Liver (tissue), 9 donors: ENCODE measurements around the gene VWA3A. TPM values are rescaled to one million over a fixed set of nuclear protein-coding genes. Genes with fewer than 3 reads are reported as not detected.

Source experiments
- DNase-seq: peaks from one replicate; pipeline ENCODE4 v3.0.0-alpha.2; 2017; ENCODE audit warnings: low spot score
- H3K27ac ChIP-seq, 2 donors: one replicate each; pipeline ENCODE4 v1.7.0; 2013; ENCODE audit warnings: inconsistent platforms in 2 of 2, low read length in 2 of 2, control low read depth in 1 of 2, low read depth in 1 of 2, mild to moderate bottlenecking in 1 of 2
- H3K27me3 ChIP-seq, 4 donors: one replicate each; pipeline versions ENCODE4 v1.6.1 to v1.7.0; 2013; ENCODE audit warnings: low read length in 3 of 4, inconsistent platforms in 1 of 4, mild to moderate bottlenecking in 1 of 4, moderate library complexity in 1 of 4; ENCODE audit not compliant: control insufficient read depth in 4 of 4, insufficient read depth in 4 of 4
- H3K36me3 ChIP-seq, 4 donors: one replicate each; pipeline versions ENCODE4 v1.6.1 to v1.7.0; 2013; ENCODE audit warnings: low read length in 3 of 4, mild to moderate bottlenecking in 3 of 4, low read depth in 1 of 4, moderate library complexity in 1 of 4; ENCODE audit not compliant: control insufficient read depth in 4 of 4, insufficient read depth in 3 of 4
- H3K4me1 ChIP-seq, 4 donors: one replicate each; pipeline versions ENCODE4 v1.6.1 to v1.7.0; 2013; ENCODE audit warnings: low read length in 3 of 4, mild to moderate bottlenecking in 3 of 4, moderate library complexity in 1 of 4; ENCODE audit not compliant: control insufficient read depth in 4 of 4, insufficient read depth in 4 of 4
- H3K4me3 ChIP-seq, 3 donors: one replicate each; pipeline versions ENCODE4 v1.6.1 to v1.7.0; 2013; ENCODE audit warnings: low read length in 3 of 3, control low read depth in 1 of 3, low read depth in 1 of 3, mild to moderate bottlenecking in 1 of 3
- H3K9ac ChIP-seq, 2 donors: one replicate each; pipeline ENCODE4 v1.7.0; 2013; ENCODE audit warnings: low read length in 2 of 2, mild to moderate bottlenecking in 2 of 2, moderate library complexity in 2 of 2, control low read depth in 1 of 2, low read depth in 1 of 2
- H3K9me3 ChIP-seq, 4 donors: one replicate each; pipeline versions ENCODE4 v1.6.1 to v1.7.0; 2013; ENCODE audit warnings: low read length in 3 of 4; ENCODE audit not compliant: control insufficient read depth in 4 of 4
- ATF3 ChIP-seq: IDR thresholded peaks from 2 replicates; pipeline ENCODE4 v1.6.1; 2016; ENCODE audit warnings: antibody characterized with exemption
- CTCF ChIP-seq: fragments of 150-350 bp; IDR thresholded peaks from 2 replicates; pipeline ENCODE4 v1.5.1; 2017; ENCODE audit warnings: improper control_type of control experiment, low read depth, low read length; ENCODE audit not compliant: missing input control
- FOXA1 ChIP-seq: IDR thresholded peaks from 2 replicates; pipeline ENCODE4 v1.6.1; 2016; ENCODE audit warnings: antibody characterized with exemption
- FOXA2 ChIP-seq: IDR thresholded peaks from 2 replicates; pipeline ENCODE4 v1.6.1; 2016; ENCODE audit warnings: antibody characterized with exemption
- GABPA ChIP-seq, 2 donors: IDR thresholded peaks in 1 of 2; conservative IDR thresholded peaks in 1 of 2; 2 replicates each; pipeline ENCODE4 v1.6.1; 2016; ENCODE audit warnings: antibody characterized with exemption in 2 of 2, mild to moderate bottlenecking in 1 of 2, moderate library complexity in 1 of 2
- HNF4A ChIP-seq, 2 donors: conservative IDR thresholded peaks; 2 replicates each; pipeline ENCODE4 v1.6.1; 2016; ENCODE audit warnings: antibody characterized with exemption in 2 of 2, mild to moderate bottlenecking in 2 of 2
- HNF4G ChIP-seq: IDR thresholded peaks from 2 replicates; pipeline ENCODE4 v1.6.1; 2016; ENCODE audit warnings: antibody characterized with exemption
- MAX ChIP-seq: IDR thresholded peaks from 2 replicates; pipeline ENCODE4 v1.6.1; 2016; ENCODE audit warnings: antibody characterized with exemption
- NR2F2 ChIP-seq: IDR thresholded peaks from 2 replicates; pipeline ENCODE4 v1.6.1; 2016; ENCODE audit warnings: antibody characterized with exemption
- RAD21 ChIP-seq, 2 donors: IDR thresholded peaks; 2 replicates each; pipeline ENCODE4 v1.6.1; 2016; ENCODE audit warnings: antibody characterized with exemption in 2 of 2, mild to moderate bottlenecking in 2 of 2
- SP1 ChIP-seq: IDR thresholded peaks from 2 replicates; pipeline ENCODE4 v1.6.1; 2018; ENCODE audit warnings: antibody characterized with exemption, mild to moderate bottlenecking
- YY1 ChIP-seq: IDR thresholded peaks from 2 replicates; pipeline ENCODE4 v1.6.1; 2016; ENCODE audit warnings: antibody characterized with exemption, mild to moderate bottlenecking
- ZBTB33 ChIP-seq: IDR thresholded peaks from 2 replicates; pipeline ENCODE4 v1.6.1; 2016; ENCODE audit warnings: antibody characterized with exemption
- WGBS: extraction: QIAGEN DNeasy Blood & Tissue Kit; methylation state at CpG from one replicate; pipeline ENCODE4 v1.1.7; 2013; 5-methylcytosine and 5-hydroxymethylcytosine counted together
- polyA plus RNA-seq, 2 donors: library from polyadenylated mRNA; stranded (reverse) in 1 of 2; unstranded in 1 of 2; fragments of 200-250 nt in 1 of 2; fragments of >200 nt in 1 of 2; fragmentation: Nextera tagmentation in 1 of 2; extraction: Ambion mirVana in 1 of 2; gene quantifications; one replicate each; pipeline versions ENCODE4 v1.2.1 to v1.2.3, GENCODE V29; 2013 to 2015
- total RNA-seq, 2 donors: library from RNA; depleted of rRNA; stranded (reverse); fragments of >200 nt; gene quantifications; one replicate each; pipeline ENCODE4 v1.2.3, GENCODE V29; 2014
- donor health status: healthy.
- donor health status: healthy.
- donor health status: healthy.
- donor health status: healthy.
- donor health status: healthy.

Gene VWA3A
- total and polyA plus RNA-seq, 4 donors = 0.05 to 0.17 TPM; not detected in 2

- Histone ChIP-seq H3K9ac (no peak overlapping the region), H3K27me3 (no peaks in the 10 kb centered on the region), H3K27ac (no peak overlapping the region), H3K4me3 (no peak overlapping the region), H3K4me1 (no peaks in the 10 kb centered on the region), H3K9me3 (no peaks in the 10 kb centered on the region), H3K36me3 (no peaks in the 10 kb centered on the region)
- no peak for DNase-seq
- no peak for TF ChIP-seq ZBTB33
- WGBS = 87% methylated on average over 3 of the region's 3 CpGs
These were observed 28.1 kb downstream of the VWA3A start for GRCh38 chr16:22120440-22120839.

- H3K9ac ChIP-seq = no peak overlapping the region
- H3K27me3 ChIP-seq = no peaks in the 10 kb centered on the region
- DNase-seq = no peak
- H3K4me3 ChIP-seq = no peak overlapping the region
- TF ChIP-seq FOXA1 = no peak
- TF ChIP-seq HNF4G = no peak
- no peak overlapping the region for H3K27ac ChIP-seq
- no peaks in the 10 kb centered on the region for H3K36me3 ChIP-seq
- no peaks in the 10 kb centered on the region for H3K4me1 ChIP-seq
- H3K9me3 ChIP-seq = no peaks in the 10 kb centered on the region
These were observed 29.9 kb downstream of the VWA3A start for GRCh38 chr16:22122239-22122638.

- Histone ChIP-seq H3K9ac (no peak overlapping the region), H3K9me3 (no peaks in the 10 kb centered on the region), H3K27me3 (no peaks in the 10 kb centered on the region), H3K4me1 (no peaks in the 10 kb centered on the region), H3K4me3 (no peak overlapping the region), H3K36me3 (no peaks in the 10 kb centered on the region), H3K27ac (no peak overlapping the region)
- 53% methylated on average over 3 of the region's 3 CpGs for WGBS
- no peak for DNase-seq
- no peak for TF ChIP-seq ATF3
- TF ChIP-seq CTCF = no peak
- no peak for TF ChIP-seq GABPA (IDR thresholded peaks at IDR 0.05 in 1 of 2, conservative IDR thresholded peaks at IDR 0.05 in 1 of 2)
- no peak for TF ChIP-seq MAX
- no peak for TF ChIP-seq YY1
- TF ChIP-seq FOXA2 = no peak
- no peak for TF ChIP-seq HNF4A (conservative IDR thresholded peaks at IDR 0.05)
- no peak for TF ChIP-seq NR2F2
- TF ChIP-seq SP1 = no peak
- no peak for TF ChIP-seq RAD21 (IDR thresholded peaks at IDR 0.05)
- TF ChIP-seq ZBTB33 = no peak
- no peak for TF ChIP-seq HNF4G
These were observed 30.8 kb downstream of the VWA3A start for GRCh38 chr16:22123146-22123545.
